K562 (cell line): ENCODE results near the gene LIN7A. TPM values are rescaled to one million over a fixed set of nuclear protein-coding genes. Genes with fewer than 3 reads are reported as not detected.

ENCODE experiments used
- ATAC-seq: fragments of 200-7000 bp; cut with Tn5 transposase; 3 replicates; pipeline ENCODE4 v1.9.1; 2020; ENCODE audit warnings: moderate library complexity
- BruUV-seq: library from RNA; stranded (reverse); fragments of 400-500 nt; replicated peaks from 2 replicates; lab custom pipeline; 2021; lab: Mats Ljungman, UMichigan
- CTCF ChIA-PET: fragments of 300-600 bp; formaldehyde crosslinking; extraction: SDS; loops from one replicate; lab custom pipeline; 2021; ENCODE audit warnings: low intra/inter-chr PET ratio; lab: Yijun Ruan, JAX
- POLR2A ChIA-PET: fragments of 300-600, 350-650 bp; sonication (Branson Sonifier 250); formaldehyde crosslinking; extraction: SDS; loops from one replicate; lab custom pipeline; 2021; ENCODE audit warnings: antibody characterized with exemption, inconsistent platforms; lab: Yijun Ruan, JAX
- DNase-seq, 4 experiments: peaks; one replicate each; pipeline versions ENCODE4 v3.0.0 to v3.0.0-alpha.2; 2011 to 2018; ENCODE audit warnings: low spot score in 3 of 4, mixed read lengths in 3 of 4; ENCODE audit errors: extremely low read depth in 1 of 4
- FAIRE-seq: peaks from 2 replicates; lab custom pipeline; 2011; peaks lifted over from hg19 to GRCh38; lab: Jason Lieb, UNC
- H2AFZ ChIP-seq: 2 replicates; pipeline ENCODE4 v1.6.0; 2011; ENCODE audit warnings: low read depth, low read length, control low read depth, inconsistent platforms
- H3K27ac ChIP-seq: fragments of 200-600 bp; 3 replicates; pipeline ENCODE4 v1.8.0; 2011; ENCODE audit warnings: low read depth, mild to moderate bottlenecking, control low read depth, inconsistent platforms, low read length, moderate library complexity, mixed read lengths; ENCODE audit errors: extremely low read depth
- H3K27me3 ChIP-seq, 2 experiments: fragments of 300-600 bp in 1 of 2; 2 replicates in 1 of 2; 3 replicates in 1 of 2; pipeline versions ENCODE4 v1.6.0 to v1.8.0; 2011; ENCODE audit warnings: inconsistent platforms in 2 of 2, low read length in 2 of 2, mild to moderate bottlenecking in 1 of 2, mixed read lengths in 1 of 2, moderate library complexity in 1 of 2; ENCODE audit not compliant: control insufficient read depth in 2 of 2, insufficient read depth in 2 of 2
- H3K36me3 ChIP-seq: fragments of 300-600 bp; 3 replicates; pipeline ENCODE4 v1.8.0; 2011; ENCODE audit warnings: mild to moderate bottlenecking, low read length, inconsistent platforms; ENCODE audit not compliant: control insufficient read depth, insufficient read depth
- H3K4me1 ChIP-seq, 2 experiments: fragments of 200-600 bp in 1 of 2; replicated peaks in 1 of 2; 2 replicates in 1 of 2; 3 replicates in 1 of 2; pipeline versions ENCODE4 v1.5.1 to v1.8.0; 2011; ENCODE audit warnings: inconsistent platforms in 2 of 2, low read length in 2 of 2, mild to moderate bottlenecking in 1 of 2, mixed read lengths in 1 of 2, moderate library complexity in 1 of 2; ENCODE audit not compliant: control insufficient read depth in 2 of 2, insufficient read depth in 2 of 2
- H3K4me2 ChIP-seq: 2 replicates; pipeline ENCODE4 v1.6.1; 2011; ENCODE audit warnings: low read length, control low read depth, inconsistent platforms, mixed read lengths; ENCODE audit not compliant: insufficient read depth
- H3K4me3 ChIP-seq: fragments of 200-600 bp; sonication (generic), shearing (Covaris generic); 2 replicates; pipeline ENCODE4 v1.5.1; 2016; ENCODE audit warnings: control low read depth, inconsistent platforms
- H3K79me2 ChIP-seq: fragments of 200-600 bp; 3 replicates; pipeline ENCODE4 v1.8.0; 2011; ENCODE audit warnings: low read length, inconsistent platforms; ENCODE audit not compliant: control insufficient read depth, insufficient read depth
- H3K9ac ChIP-seq, 2 experiments: 2 replicates each; pipeline versions ENCODE4 v1.6.0 to v1.6.1; 2011; ENCODE audit warnings: low read depth in 2 of 2, low read length in 2 of 2, control low read depth in 1 of 2, inconsistent platforms in 1 of 2, mild to moderate bottlenecking in 1 of 2, mixed read lengths in 1 of 2; ENCODE audit not compliant: insufficient read depth in 1 of 2
- H3K9me1 ChIP-seq: one replicate; pipeline ENCODE4 v1.6.0; 2011; ENCODE audit warnings: inconsistent platforms, mild to moderate bottlenecking, low read length, moderate library complexity; ENCODE audit not compliant: control insufficient read depth, insufficient read depth
- H3K9me3 ChIP-seq: replicated peaks from 2 replicates; pipeline ENCODE4 v1.5.1; 2011; ENCODE audit warnings: low read depth, low read length, inconsistent platforms; ENCODE audit not compliant: control insufficient read depth, insufficient read depth
- H4K20me1 ChIP-seq: replicated peaks from 2 replicates; pipeline ENCODE4 v1.6.1; 2011; ENCODE audit warnings: low read length, inconsistent platforms, mixed read lengths; ENCODE audit not compliant: control insufficient read depth, insufficient read depth
- DDX20 ChIP-seq: fragments of 450-650 bp; IDR thresholded peaks from 2 replicates; pipeline ENCODE4 v1.6.1; 2016; ENCODE audit warnings: missing genetic modification characterization, low read depth, mild to moderate bottlenecking, missing compliant biosample characterization, moderate library complexity
- E2F5 ChIP-seq: sonication (generic); formaldehyde crosslinking; IDR thresholded peaks from 2 replicates; pipeline ENCODE4 v1.8.0; 2022; ENCODE audit warnings: mild to moderate bottlenecking, missing genetic modification reagents
- FIP1L1 ChIP-seq: fragments of 200-400 bp; formaldehyde crosslinking; IDR thresholded peaks from 2 replicates; pipeline ENCODE4 v1.6.1; 2018; ENCODE audit warnings: mild to moderate bottlenecking, low read depth, low read length; ENCODE audit not compliant: poor library complexity, severe bottlenecking
- MEIS2 ChIP-seq: fragments of 450-650 bp; IDR thresholded peaks from 2 replicates; pipeline ENCODE4 v1.6.1; 2014; ENCODE audit warnings: mild to moderate bottlenecking; ENCODE audit not compliant: partially characterized antibody
- OTX1 ChIP-seq: fragments of 450-650 bp; formaldehyde crosslinking; IDR thresholded peaks from 2 replicates; pipeline ENCODE4 v1.4.0; 2022; ENCODE audit warnings: mild to moderate bottlenecking
- SP2 ChIP-seq: IDR thresholded peaks from 2 replicates; pipeline ENCODE4 v1.6.1; 2011; ENCODE audit warnings: mild to moderate bottlenecking, low read depth, low read length, moderate library complexity; ENCODE audit not compliant: poor library complexity, severe bottlenecking; ENCODE audit errors: extremely low read depth
- ZNF140 ChIP-seq: fragments of 250-450 bp; sonication (Bioruptor Pico); IDR thresholded peaks from 2 replicates; pipeline ENCODE4 v1.8.0; 2021; ENCODE audit warnings: moderate library complexity, mild to moderate bottlenecking, inconsistent platforms
- WGBS: fragments of 100-300 bp; shearing (Covaris generic); methylation state at CpG from one replicate; pipeline ENCODE4 v1.1.6; 2016; ENCODE audit warnings: low coverage, mixed read lengths; ENCODE audit not compliant: insufficient coverage; ENCODE audit errors: missing lambda C conversion rate; 5-methylcytosine and 5-hydroxymethylcytosine counted together
- in situ Hi-C: fragments of 300-500 bp; cut with MboI; formaldehyde crosslinking; loops from 4 replicates; pipeline ENCODE4 v1.15.0; 2018; ENCODE audit warnings: inconsistent platforms, mixed read lengths
- intact Hi-C: fragments of 100-400 bp; cut with micrococcal nuclease; formaldehyde crosslinking; loops from 2 replicates; pipeline ENCODE4 v1.14.2; 2022
- polyA plus RNA-seq, 8 experiments: library from polyadenylated mRNA; depleted of rRNA in 4 of 8; stranded (reverse) in 5 of 8; unstranded in 3 of 8; fragments of >200 nt; fragmentation: Nextera tagmentation in 2 of 8; fragmentation: Illumina TruSeq in 1 of 8; extraction: Ambion mirVana in 2 of 8; extraction: Trizol in 1 of 8; gene quantifications; 2 replicates each; pipeline versions ENCODE4 v1.2.1 to v1.2.3, GENCODE V29; 2011 to 2014; ENCODE audit warnings: inconsistent platforms in 1 of 8, missing spikeins in 1 of 8
- total RNA-seq, 7 experiments: library from RNA; depleted of rRNA in 6 of 7; stranded (reverse); fragments of >200 nt in 6 of 7; fragmentation: Illumina TruSeq in 2 of 7; extraction: Trizol in 2 of 7; gene quantifications; 2 replicates each; pipeline versions ENCODE4 v1.2.1 to v1.2.3, GENCODE V29; 2011 to 2021; ENCODE audit warnings: low replicate concordance in 1 of 7
- TF ChIP-seq, protein P1 (sequence below): sonication (generic); formaldehyde crosslinking; IDR thresholded peaks from 2 replicates; pipeline ENCODE4 v1.8.1; 2023; ENCODE audit warnings: mild to moderate bottlenecking, missing genetic modification reagents, moderate library complexity
- TF ChIP-seq, protein P2 (sequence below), 2 experiments: fragments of 450-650 bp; IDR thresholded peaks; 2 replicates each; pipeline ENCODE4 v1.6.1; 2016; ENCODE audit warnings: mild to moderate bottlenecking in 2 of 2, borderline replicate concordance in 1 of 2, low read depth in 1 of 2, moderate library complexity in 1 of 2
- TF ChIP-seq, protein P3 (sequence below): fragments of 250-450 bp; sonication (Bioruptor Pico); IDR thresholded peaks from 2 replicates; pipeline ENCODE4 v1.5.0; 2021

LIN7A gene
- total and polyA plus RNA-seq, 9 of the 15 experiments (the other 6 are each of a cell fraction or from before 2014, with no cell fraction given): not detected

- FAIRE-seq (no peak), ATAC-seq (no peak), DNase-seq (no peak)
- in situ Hi-C loops: no loop called here
- TF ChIP-seq, protein P1, sequence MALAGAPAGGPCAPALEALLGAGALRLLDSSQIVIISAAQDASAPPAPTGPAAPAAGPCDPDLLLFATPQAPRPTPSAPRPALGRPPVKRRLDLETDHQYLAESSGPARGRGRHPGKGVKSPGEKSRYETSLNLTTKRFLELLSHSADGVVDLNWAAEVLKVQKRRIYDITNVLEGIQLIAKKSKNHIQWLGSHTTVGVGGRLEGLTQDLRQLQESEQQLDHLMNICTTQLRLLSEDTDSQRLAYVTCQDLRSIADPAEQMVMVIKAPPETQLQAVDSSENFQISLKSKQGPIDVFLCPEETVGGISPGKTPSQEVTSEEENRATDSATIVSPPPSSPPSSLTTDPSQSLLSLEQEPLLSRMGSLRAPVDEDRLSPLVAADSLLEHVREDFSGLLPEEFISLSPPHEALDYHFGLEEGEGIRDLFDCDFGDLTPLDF (CRISPR knock-in tag): no peak
- no peak for TF ChIP-seq FIP1L1
- TF ChIP-seq ZNF140 (CRISPR knock-in tag): no peak
- no peak for TF ChIP-seq SP2
- no peak for TF ChIP-seq E2F5 (CRISPR knock-in tag)
- TF ChIP-seq MEIS2: no peak
- TF ChIP-seq, protein P2, sequence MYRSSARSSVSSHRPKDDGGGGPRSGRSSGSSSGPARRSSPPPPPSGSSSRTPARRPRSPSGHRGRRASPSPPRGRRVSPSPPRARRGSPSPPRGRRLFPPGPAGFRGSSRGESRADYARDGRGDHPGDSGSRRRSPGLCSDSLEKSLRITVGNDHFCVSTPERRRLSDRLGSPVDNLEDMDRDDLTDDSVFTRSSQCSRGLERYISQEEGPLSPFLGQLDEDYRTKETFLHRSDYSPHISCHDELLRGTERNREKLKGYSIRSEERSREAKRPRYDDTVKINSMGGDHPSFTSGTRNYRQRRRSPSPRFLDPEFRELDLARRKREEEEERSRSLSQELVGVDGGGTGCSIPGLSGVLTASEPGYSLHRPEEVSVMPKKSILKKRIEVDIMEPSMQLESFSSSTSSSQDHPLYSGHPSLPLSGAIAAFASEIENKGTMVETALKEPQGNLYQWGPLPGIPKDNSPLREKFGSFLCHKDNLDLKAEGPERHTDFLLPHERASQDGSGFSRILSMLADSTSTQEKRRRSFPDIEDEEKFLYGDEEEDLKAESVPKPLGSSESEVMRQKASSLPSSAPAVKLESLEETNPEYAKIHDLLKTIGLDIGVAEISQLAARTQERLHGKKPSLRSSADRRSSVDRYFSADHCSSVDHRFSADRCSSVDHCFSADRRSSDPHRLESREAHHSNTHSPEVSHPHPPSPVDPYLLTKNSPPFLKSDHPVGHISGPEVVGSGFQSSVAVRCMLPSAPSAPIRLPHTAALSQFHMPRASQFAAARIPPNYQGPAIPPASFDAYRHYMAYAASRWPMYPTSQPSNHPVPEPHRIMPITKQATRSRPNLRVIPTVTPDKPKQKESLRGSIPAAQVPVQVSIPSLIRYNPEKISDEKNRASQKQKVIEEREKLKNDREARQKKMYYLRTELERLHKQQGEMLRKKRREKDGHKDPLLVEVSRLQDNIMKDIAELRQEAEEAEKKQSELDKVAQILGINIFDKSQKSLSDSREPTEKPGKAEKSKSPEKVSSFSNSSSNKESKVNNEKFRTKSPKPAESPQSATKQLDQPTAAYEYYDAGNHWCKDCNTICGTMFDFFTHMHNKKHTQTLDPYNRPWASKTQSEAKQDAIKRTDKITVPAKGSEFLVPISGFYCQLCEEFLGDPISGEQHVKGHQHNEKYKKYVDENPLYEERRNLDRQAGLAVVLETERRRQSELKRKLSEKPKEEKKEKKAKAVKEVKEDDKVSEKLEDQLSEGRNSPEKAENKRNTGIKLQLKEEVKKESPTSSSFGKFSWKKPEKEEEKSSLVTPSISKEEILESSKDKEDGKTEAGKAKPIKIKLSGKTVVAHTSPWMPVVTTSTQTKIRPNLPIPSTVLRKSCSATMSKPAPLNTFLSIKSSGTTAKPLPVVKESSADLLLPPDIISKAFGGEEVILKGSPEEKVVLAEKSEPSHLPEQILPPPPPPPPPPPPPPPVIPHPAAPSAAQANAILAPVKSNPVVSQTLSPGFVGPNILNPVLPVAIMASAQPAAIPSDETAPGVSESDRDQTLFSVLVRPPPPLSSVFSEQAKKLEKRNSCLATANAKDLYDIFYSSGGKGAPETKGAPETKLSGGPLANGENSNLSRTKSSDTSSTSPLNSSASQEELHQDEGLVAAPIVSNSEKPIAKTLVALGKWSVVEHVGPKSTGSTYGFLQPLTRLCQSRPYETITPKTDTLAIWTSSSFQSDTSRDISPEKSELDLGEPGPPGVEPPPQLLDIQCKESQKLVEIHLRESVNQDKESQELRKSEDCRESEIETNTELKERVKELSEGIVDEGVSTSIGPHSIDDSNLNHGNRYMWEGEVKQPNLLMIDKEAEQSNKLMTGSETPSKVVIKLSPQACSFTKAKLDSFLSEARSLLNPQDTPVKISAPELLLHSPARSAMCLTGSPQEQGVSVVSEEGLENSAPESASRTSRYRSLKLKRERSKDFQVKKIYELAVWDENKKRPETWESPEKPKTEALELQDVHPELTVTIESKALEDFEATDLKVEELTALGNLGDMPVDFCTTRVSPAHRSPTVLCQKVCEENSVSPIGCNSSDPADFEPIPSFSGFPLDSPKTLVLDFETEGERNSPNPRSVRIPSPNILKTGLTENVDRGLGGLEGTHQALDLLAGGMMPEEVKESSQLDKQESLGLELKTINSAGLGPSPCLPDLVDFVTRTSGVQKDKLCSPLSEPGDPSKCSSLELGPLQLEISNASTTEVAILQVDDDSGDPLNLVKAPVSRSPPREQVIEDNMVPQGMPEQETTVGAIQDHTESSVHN (IDR thresholded peaks at IDR 0.05; ENCODE audit: borderline replicate concordance in 1 of 2, low read depth in 1 of 2): no peak
- TF ChIP-seq OTX1 (CRISPR knock-in tag): no peak
- no peak for TF ChIP-seq DDX20 (tag)
- TF ChIP-seq, protein P3, sequence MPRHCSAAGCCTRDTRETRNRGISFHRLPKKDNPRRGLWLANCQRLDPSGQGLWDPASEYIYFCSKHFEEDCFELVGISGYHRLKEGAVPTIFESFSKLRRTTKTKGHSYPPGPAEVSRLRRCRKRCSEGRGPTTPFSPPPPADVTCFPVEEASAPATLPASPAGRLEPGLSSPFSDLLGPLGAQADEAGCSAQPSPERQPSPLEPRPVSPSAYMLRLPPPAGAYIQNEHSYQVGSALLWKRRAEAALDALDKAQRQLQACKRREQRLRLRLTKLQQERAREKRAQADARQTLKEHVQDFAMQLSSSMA (CRISPR knock-in tag): no peak
- no peaks in the 10 kb centered on the region for H3K27me3 ChIP-seq
- no peak overlapping the region for H2AFZ ChIP-seq
- no peak overlapping the region for H3K9ac ChIP-seq
- ChIA-PET CTCF (no interaction called here), POLR2A (no interaction called here)
- no TSS peak for BruUV-seq
- H3K36me3 ChIP-seq: no peaks in the 10 kb centered on the region
- no peaks in the 10 kb centered on the region for H3K79me2 ChIP-seq
- H3K9me1 ChIP-seq: no peaks in the 10 kb centered on the region
- intact Hi-C loops: no loop called here
- no peaks in the 10 kb centered on the region for H3K9me3 ChIP-seq
- no peak overlapping the region for H3K27ac ChIP-seq
- H3K4me1 ChIP-seq: no peaks in the 10 kb centered on the region
- WGBS: 0% methylated on average over 4 of the region's 4 CpGs
- H3K4me3 ChIP-seq: no peak overlapping the region
- H3K4me2 ChIP-seq: no peak overlapping the region
- no peaks in the 10 kb centered on the region for H4K20me1 ChIP-seq
These were observed 160.1 kb downstream of the LIN7A start for GRCh38 chr12:80777587-80777986.
